Right ventricle myocardium inferior (tissue), 1 donor: ENCODE data around the gene SLCO1A2. TPM values are rescaled to one million over a fixed set of nuclear protein-coding genes. Genes with fewer than 3 reads are reported as not detected.
"Not testable (repeated sequence)": the region's sequence is repeated elsewhere in the genome, so short reads cannot be mapped to it uniquely, and the experiment has no call there.

Experiments used
- ATAC-seq: fragments of 200-7000 bp; cut with Tn5 transposase; one replicate; pipeline ENCODE4 v1.9.1; 2020; ENCODE audit warnings: mild to moderate bottlenecking, moderate library complexity
- DNase-seq: peaks from one replicate; pipeline ENCODE4 v3.0.0; 2021; ENCODE audit errors: missing footprints
- intact Hi-C: fragments of 100-400 bp; cut with DNase I; formaldehyde crosslinking; loops from one replicate; pipeline ENCODE4 v1.11.0; 2022
- long read RNA-seq: library from polyadenylated mRNA; unstranded; transcript quantifications from one replicate; pipeline ENCODE4 v2.0.0, GENCODE V29; 2021
- total RNA-seq: library from RNA; stranded (reverse); fragmentation: NEBNext Ultra II Directional; extraction: Animal tissue kit (Norgen Biotek cat#: 25700); gene quantifications from one replicate; pipeline ENCODE4 v1.2.1, GENCODE V29; 2021
- donor health status: DM: no; HTN: yes; CAD: no; lungs with severe emphysema.

Gene SLCO1A2, protein sequence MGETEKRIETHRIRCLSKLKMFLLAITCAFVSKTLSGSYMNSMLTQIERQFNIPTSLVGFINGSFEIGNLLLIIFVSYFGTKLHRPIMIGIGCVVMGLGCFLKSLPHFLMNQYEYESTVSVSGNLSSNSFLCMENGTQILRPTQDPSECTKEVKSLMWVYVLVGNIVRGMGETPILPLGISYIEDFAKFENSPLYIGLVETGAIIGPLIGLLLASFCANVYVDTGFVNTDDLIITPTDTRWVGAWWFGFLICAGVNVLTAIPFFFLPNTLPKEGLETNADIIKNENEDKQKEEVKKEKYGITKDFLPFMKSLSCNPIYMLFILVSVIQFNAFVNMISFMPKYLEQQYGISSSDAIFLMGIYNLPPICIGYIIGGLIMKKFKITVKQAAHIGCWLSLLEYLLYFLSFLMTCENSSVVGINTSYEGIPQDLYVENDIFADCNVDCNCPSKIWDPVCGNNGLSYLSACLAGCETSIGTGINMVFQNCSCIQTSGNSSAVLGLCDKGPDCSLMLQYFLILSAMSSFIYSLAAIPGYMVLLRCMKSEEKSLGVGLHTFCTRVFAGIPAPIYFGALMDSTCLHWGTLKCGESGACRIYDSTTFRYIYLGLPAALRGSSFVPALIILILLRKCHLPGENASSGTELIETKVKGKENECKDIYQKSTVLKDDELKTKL
- not detected for total RNA-seq
- long read RNA-seq = 0 reads

DNA sequence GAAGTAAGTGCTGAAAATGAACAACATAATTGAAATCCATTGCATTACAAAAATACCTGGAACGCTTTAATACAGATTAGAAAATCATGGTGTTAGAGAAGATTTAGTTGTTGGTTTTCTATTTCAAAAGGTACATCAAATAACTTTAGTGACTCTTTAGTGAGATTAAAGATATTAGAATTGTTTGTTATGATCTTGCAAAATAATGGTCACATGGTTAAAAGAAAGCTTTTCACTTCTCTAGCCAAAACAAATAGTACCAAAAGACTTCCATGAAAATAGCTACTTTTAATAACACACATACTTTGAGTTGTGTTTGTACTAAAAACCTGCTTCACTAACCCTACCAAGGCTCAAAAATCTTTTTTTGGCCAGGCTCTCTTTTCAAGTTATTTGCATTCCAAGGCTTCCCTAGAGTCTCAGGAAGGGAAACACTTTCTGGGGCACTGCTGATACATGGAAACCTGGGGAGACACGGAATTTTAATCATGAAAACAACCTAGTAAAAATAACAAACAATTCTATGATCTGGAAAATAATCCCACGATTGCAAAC is at the start of gene SLCO1A2:
Gene SLCO1A2, minus strand, starts transcription at position 147 of the 555 bp plus-strand sequence. CDS start 270 bp downstream, outside the sequence.
- intact Hi-C loops = no loop called here
- ATAC-seq (no peak), DNase-seq (no peak)

- DNase-seq (no peak), ATAC-seq (no peak)
- intact Hi-C loops = no loop called here
Observed at GRCh38 chr12:21384261-21384660, 49.5 kb upstream of the SLCO1A2 start.

DNA sequence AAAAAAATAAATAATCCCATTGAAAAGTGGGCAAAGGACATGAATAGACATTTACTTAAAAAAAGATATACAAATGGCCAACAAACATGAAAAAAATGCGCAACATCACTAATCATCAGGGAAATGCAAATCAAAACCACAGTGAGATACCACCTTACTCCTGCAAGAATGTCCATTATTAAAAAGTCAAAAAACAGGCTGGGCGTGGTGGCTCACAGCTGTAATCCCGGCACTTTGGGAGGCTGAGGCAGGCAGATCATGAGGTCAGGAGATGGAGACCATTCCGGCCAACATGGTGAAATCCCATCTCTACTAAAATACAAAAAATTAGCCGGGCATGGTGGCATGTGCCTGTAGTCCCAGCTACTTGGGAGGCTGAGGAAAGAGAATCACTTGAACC is 46.6 kb upstream of the SLCO1A2 start:
- DNase-seq, ATAC-seq, intact Hi-C loops: not testable (repeated sequence)

- intact Hi-C loops = no loop called here
- no peak for DNase-seq
- no peak for ATAC-seq
Observed at GRCh38 chr12:21379218-21379617, 44.5 kb upstream of the SLCO1A2 start.

- no peak for DNase-seq
- ATAC-seq = no peak
- intact Hi-C loops = no loop called here
Observed at GRCh38 chr12:21372602-21373001, 37.9 kb upstream of the SLCO1A2 start, which contains the start of gene IAPP. TSS of gene IAPP (plus strand) at chr12:21372902. CDS start at chr12:21373352, 450 bp downstream.

GRCh38 chr12:21370845-21371449 is 36.2 kb upstream of the SLCO1A2 start:
- DNase-seq (no peak), ATAC-seq (no peak)
- intact Hi-C loops = no loop called here

GRCh38 chr12:21369141-21369980 is 34.6 kb upstream of the SLCO1A2 start:
- DNase-seq (no peak), ATAC-seq (no peak)
- intact Hi-C loops = no loop called here

- intact Hi-C loops, ATAC-seq, DNase-seq: not testable (repeated sequence)
Observed at GRCh38 chr12:21360632-21361031, 25.9 kb upstream of the SLCO1A2 start.

- DNase-seq = no peak
- ATAC-seq = no peak
- intact Hi-C loops = no loop called here
Observed at GRCh38 chr12:21354641-21355040, 19.9 kb upstream of the SLCO1A2 start.

GRCh38 chr12:21353948-21354347 is 19.2 kb upstream of the SLCO1A2 start:
- intact Hi-C loops = no loop called here
- DNase-seq = no peak
- ATAC-seq = no peak

DNA sequence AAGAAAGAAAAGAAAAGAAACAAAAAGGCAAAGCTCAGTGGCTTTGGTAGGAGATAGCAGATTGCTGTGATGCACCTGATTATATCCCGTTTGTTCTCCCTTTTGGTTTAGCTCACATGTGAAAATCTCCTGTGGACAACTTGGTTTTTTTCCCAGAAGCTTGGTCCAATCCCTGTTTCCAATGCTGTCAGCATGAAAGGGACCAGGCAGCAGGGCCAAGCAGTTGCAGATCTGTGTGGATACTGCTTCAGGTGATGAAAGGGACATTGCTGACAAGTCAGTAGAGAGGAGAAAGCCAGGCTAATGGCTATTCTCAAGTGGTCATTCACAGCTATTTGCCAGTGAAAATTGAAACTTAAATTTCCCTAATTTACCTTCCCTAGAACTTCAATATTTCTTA is 18.8 kb upstream of the SLCO1A2 start:
- intact Hi-C loops = no loop called here
- DNase-seq = no peak
- ATAC-seq = no peak

DNA sequence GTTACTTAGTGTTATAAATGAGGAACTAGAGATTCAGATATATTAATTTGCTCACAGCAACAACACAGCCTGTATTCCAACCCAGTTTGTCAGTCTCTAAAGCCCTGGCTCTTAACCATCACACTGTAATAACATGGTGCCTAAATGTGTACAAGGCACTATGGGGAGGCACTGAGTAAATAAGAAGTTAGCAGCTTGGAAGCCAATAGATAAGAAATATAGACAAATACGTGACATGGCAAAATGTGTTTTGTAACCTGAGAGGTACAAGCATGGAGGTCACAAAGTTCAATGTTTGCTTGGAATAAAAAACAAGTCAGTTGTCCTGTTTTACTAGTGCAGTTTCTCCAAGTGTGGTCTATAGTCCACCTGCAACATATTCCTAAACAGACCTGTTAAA is 16.3 kb upstream of the SLCO1A2 start:
- intact Hi-C loops = no loop called here
- ATAC-seq (no peak), DNase-seq (no peak)

DNA sequence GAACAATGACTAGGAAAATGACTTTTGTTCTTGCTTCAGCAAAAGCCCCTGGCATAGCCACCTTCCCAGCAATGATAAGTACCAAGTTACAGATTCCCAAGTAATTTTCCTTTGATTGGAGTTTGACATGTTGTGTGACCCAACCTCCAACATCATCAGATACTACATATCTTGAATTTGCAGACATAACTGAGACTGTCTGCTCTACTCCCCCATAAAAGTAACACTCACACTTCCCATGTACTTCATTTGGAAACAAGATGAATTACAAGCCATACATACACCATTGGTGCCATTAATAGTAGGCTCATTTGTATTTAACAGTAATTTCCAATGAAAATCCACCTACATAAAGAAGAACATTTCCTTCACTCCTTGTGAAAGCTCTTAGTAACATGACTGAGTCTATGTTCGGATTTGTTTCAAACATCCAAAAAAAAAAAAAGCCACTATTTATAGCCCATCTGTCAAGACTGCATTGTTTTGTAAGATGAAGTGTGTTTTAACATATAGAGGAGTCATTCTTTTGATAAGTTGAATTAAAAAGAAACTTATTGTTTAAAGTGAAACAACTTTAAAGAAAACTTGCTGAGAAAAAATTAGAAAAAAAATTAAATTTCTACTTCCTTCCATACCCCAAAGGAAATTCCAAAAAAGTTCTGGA is 12.0 kb upstream of the SLCO1A2 start:
- intact Hi-C loops = no loop called here
- DNase-seq (no peak), ATAC-seq (no peak)

DNA sequence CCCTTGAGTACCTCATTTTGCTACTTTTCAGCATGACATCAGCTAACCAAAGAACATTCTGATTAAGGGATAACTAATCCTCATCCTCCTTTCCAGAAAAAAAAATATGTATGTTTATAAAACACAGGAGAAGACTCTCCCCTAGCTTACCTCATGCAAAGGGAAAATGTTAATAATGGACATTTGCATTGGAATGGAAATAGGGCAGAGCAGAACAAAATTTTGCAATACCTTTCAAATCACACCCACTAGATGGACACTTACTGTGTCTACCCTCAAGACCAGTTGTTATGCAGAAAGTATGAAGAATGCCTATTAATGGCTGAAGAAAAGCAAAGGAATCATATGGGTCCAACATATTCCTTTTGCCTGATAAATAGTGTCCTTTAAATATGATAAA is 8.9 kb upstream of the SLCO1A2 start:
- intact Hi-C loops = no loop called here
- DNase-seq (no peak), ATAC-seq (no peak)

DNA sequence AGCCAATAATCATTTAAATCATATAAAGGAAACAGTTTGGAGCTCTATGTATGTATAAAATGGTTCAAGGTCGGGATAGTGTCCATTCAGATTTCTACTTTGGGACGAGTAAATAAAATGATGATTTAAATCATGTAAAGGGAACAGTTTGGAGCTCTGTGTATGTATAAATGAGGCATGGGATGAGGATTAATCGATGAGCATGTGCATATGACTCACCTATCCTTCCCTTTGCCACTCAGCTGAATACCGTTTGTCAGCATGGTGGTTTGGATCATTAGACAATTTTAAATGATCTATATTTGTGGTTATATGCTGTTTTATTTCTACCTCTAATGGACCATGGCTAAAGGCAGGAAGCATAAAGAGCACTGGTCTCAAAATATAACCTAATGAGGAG is 7.1 kb upstream of the SLCO1A2 start:
- DNase-seq = no peak
- intact Hi-C loops = no loop called here
- ATAC-seq = no peak

GRCh38 chr12:21340403-21340802 is 5.7 kb upstream of the SLCO1A2 start:
- ATAC-seq = no peak
- no peak for DNase-seq
- intact Hi-C loops = no loop called here

GRCh38 chr12:21339921-21340320 is 5.2 kb upstream of the SLCO1A2 start:
- intact Hi-C loops = no loop called here
- ATAC-seq (no peak), DNase-seq (no peak)
